Left lung (tissue), 10 donors: ENCODE data around the gene UNC5C. TPM values are rescaled to one million over a fixed set of nuclear protein-coding genes. Genes with fewer than 3 reads are reported as not detected.

Experiments
- ATAC-seq: fragments of 200-7000 bp; cut with Tn5 transposase; one replicate; pipeline ENCODE4 v1.9.1; 2020; ENCODE audit warnings: moderate library complexity
- DNase-seq, 4 donors: peaks; one replicate each; pipeline ENCODE4 v3.0.0-alpha.2; 2013 to 2020
- H3K27ac ChIP-seq, 2 donors: fragments of 200-600 bp; sonication (generic) in 1 of 2; one replicate each; pipeline versions ENCODE4 v1.5.0 to v1.8.0; 2020 to 2021
- H3K27me3 ChIP-seq, 2 donors: fragments of 200-600 bp; sonication (generic) in 1 of 2; one replicate each; pipeline versions ENCODE4 v1.5.0 to v1.8.0; 2020 to 2021
- H3K36me3 ChIP-seq, 2 donors: fragments of 200-600 bp; sonication (generic) in 1 of 2; one replicate each; pipeline versions ENCODE4 v1.5.0 to v1.8.0; 2020 to 2021
- H3K4me1 ChIP-seq, 2 donors: fragments of 200-600 bp; one replicate each; pipeline ENCODE4 v1.8.0; 2021
- H3K4me3 ChIP-seq, 2 donors: fragments of 200-600 bp; sonication (generic) in 1 of 2; one replicate each; pipeline versions ENCODE4 v1.5.0 to v1.8.0; 2020 to 2021; ENCODE audit warnings: mild to moderate bottlenecking in 1 of 2
- H3K9me3 ChIP-seq, 2 donors: fragments of 200-600 bp; sonication (generic) in 1 of 2; one replicate each; pipeline versions ENCODE4 v1.5.0 to v1.8.0; 2020 to 2021
- intact Hi-C, 2 donors: fragments of 100-400 bp; cut with DNase I; formaldehyde crosslinking; loops; one replicate each; pipeline versions ENCODE4 v1.11.2 to v1.14.2; 2022
- polyA plus RNA-seq, 6 donors: library from polyadenylated mRNA; unstranded; fragments of 120-200 nt; gene quantifications; one replicate each; pipeline ENCODE4 v1.2.1, GENCODE V29; 2013; ENCODE audit not compliant: insufficient read length in 6 of 6
- total RNA-seq, 2 donors: library from RNA; stranded (reverse); fragmentation: NEBNext Ultra II Directional; extraction: Animal tissue kit (Norgen Biotek cat#: 25700); gene quantifications; one replicate each; pipeline ENCODE4 v1.2.1, GENCODE V29; 2021
- TF ChIP-seq, protein P1 (sequence below), 2 donors: fragments of 200-600 bp; sonication (generic) in 1 of 2; IDR thresholded peaks; one replicate each; pipeline versions ENCODE4 v1.5.0 to v1.8.0; 2021; ENCODE audit warnings: antibody characterized with exemption in 2 of 2
- donor health status: DM: no; HTN: yes; CAD: no.
- donor health status: DM: no; HTN: no; CAD: no.

Gene UNC5C
- total and polyA plus RNA-seq, 8 donors: 9.0 to 49.5 (median 40.5) TPM

DNA sequence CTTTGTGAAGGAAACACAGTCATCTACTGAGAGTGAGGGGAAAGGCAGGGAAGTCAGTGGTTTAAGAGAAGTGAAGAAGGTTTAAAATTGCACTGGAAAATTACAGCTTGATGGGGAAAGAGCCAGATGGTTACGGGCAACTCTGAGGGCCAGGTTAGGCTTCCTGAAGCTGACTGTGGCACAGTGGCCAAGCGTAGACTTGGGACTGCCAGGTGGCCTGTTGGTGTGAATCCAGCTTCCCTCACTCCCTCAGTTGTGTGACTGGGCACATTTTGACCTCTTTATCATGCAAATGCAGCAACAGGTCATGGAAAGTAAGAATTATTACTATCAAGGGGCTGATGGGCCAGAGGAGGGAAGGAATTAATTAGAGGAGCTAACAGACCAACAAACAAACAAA lies 390.1 kb downstream of the UNC5C start:
- no peak for ATAC-seq

GRCh38 chr4:95158045-95158444 lies 390.7 kb downstream of the UNC5C start:
- TF ChIP-seq, protein P1, sequence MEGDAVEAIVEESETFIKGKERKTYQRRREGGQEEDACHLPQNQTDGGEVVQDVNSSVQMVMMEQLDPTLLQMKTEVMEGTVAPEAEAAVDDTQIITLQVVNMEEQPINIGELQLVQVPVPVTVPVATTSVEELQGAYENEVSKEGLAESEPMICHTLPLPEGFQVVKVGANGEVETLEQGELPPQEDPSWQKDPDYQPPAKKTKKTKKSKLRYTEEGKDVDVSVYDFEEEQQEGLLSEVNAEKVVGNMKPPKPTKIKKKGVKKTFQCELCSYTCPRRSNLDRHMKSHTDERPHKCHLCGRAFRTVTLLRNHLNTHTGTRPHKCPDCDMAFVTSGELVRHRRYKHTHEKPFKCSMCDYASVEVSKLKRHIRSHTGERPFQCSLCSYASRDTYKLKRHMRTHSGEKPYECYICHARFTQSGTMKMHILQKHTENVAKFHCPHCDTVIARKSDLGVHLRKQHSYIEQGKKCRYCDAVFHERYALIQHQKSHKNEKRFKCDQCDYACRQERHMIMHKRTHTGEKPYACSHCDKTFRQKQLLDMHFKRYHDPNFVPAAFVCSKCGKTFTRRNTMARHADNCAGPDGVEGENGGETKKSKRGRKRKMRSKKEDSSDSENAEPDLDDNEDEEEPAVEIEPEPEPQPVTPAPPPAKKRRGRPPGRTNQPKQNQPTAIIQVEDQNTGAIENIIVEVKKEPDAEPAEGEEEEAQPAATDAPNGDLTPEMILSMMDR (IDR thresholded peaks at IDR 0.05): no peak
- intact Hi-C loops: no loop called here
- no peaks in the 10 kb centered on the region for H3K4me1 ChIP-seq
- no peak for DNase-seq
- H3K4me3 ChIP-seq: no peak overlapping the region
- no peak overlapping the region for H3K27ac ChIP-seq
- ATAC-seq: no peak
- no peaks in the 10 kb centered on the region for H3K27me3 ChIP-seq
- no peaks in the 10 kb centered on the region for H3K36me3 ChIP-seq
- H3K9me3 ChIP-seq: no peaks in the 10 kb centered on the region

More for the DNA sequence above, 390.1 kb downstream of the UNC5C start:
- intact Hi-C loops: no loop called here
- Histone ChIP-seq H3K27me3 (no peaks in the 10 kb centered on the region), H3K9me3 (no peaks in the 10 kb centered on the region), H3K4me3 (no peak overlapping the region), H3K4me1 (no peaks in the 10 kb centered on the region), H3K36me3 (no peaks in the 10 kb centered on the region), H3K27ac (no peak overlapping the region)
- no peak for DNase-seq
- TF ChIP-seq, protein P1 (IDR thresholded peaks at IDR 0.05): no peak

DNA sequence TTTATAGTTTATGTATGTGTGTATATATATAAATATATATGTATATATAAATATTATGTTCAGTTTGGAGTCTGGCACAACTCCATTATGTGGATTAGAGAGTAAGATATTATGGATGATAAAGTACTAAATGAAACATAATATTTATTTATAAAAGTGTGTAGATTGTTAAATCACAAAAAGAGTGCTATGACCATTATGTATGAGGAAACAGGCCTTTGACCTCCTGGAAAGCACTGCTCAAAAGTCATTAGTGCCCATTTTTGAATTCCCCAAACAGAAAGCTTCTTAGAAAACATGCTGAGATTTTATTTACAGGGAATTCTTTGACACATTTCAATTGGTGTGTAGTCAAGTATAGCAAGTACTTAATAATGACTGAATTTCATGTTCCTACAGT lies 391.2 kb downstream of the UNC5C start:
- intact Hi-C loops: no loop called here
- Histone ChIP-seq H3K9me3 (no peaks in the 10 kb centered on the region), H3K4me1 (no peaks in the 10 kb centered on the region), H3K36me3 (no peaks in the 10 kb centered on the region), H3K27ac (no peak overlapping the region), H3K27me3 (no peaks in the 10 kb centered on the region), H3K4me3 (no peak overlapping the region)
- TF ChIP-seq, protein P1 (IDR thresholded peaks at IDR 0.05): no peak
- DNase-seq: no peak
- ATAC-seq: no peak

GRCh38 chr4:95156452-95156765 lies 392.4 kb downstream of the UNC5C start:
- TF ChIP-seq, protein P1 (IDR thresholded peaks at IDR 0.05): no peak
- intact Hi-C loops: no loop called here
- ATAC-seq: no peak

DNA sequence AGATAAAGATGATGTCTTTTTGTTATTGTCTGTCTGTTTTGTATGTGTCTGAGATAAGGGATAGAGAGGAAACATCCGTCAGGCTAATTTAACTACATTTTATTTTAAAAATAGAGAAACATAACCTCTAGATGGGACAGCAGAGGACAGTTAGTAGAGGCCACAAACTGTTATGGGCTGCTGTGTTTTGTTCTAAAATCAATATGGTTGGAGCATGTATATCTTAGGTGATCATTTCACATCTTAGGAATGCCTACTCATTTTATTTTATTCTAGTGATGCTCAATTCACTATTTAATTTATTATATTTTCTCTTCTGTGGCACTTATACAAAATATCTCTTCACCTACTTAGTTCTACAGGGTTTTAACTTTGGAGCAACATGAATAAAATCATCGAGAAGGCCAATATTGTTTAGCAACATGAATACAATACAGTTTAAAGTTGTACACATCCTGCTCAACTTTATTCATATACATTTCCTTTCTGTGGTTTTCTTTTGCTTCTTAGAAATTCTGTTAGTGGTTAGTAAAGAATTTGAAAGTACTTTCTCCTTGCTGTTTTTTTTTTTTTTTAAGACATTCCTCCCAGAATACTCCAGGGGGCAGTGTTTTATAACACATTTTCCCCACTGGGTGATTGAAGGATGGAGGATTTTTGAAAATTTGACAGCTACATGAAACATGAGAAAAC lies 392.9 kb downstream of the UNC5C start:
- no peaks in the 10 kb centered on the region for H3K4me1 ChIP-seq
- no peak overlapping the region for H3K4me3 ChIP-seq
- intact Hi-C loops: no loop called here
- ATAC-seq (peak; percentile 65), DNase-seq (peak in 2 of 4 donors; percentile 34 to 36)
- H3K36me3 ChIP-seq: no peaks in the 10 kb centered on the region
- TF ChIP-seq, protein P1 (IDR thresholded peaks at IDR 0.05): peak; percentile 40 to 54
- no peak overlapping the region for H3K27ac ChIP-seq
- no peaks in the 10 kb centered on the region for H3K27me3 ChIP-seq
- H3K9me3 ChIP-seq: no peaks in the 10 kb centered on the region

More at GRCh38 chr4:95156452-95156765, 392.4 kb downstream of the UNC5C start:
- no peak overlapping the region for H3K4me3 ChIP-seq
- no peak overlapping the region for H3K27ac ChIP-seq
- H3K4me1 ChIP-seq: no peaks in the 10 kb centered on the region
- H3K9me3 ChIP-seq: no peaks in the 10 kb centered on the region
- DNase-seq: no peak
- no peaks in the 10 kb centered on the region for H3K27me3 ChIP-seq
- no peaks in the 10 kb centered on the region for H3K36me3 ChIP-seq
